H1 (cell line): ENCODE results near the gene C9orf40. TPM values are rescaled to one million over a fixed set of nuclear protein-coding genes. Genes with fewer than 3 reads are reported as not detected.
A peak's percentile ranks its signal among the peaks of the same experiment; 100 is the strongest.

ENCODE experiments used
- ATF3 ChIP-seq: IDR thresholded peaks from 2 replicates; pipeline ENCODE4 v1.6.1; 2011; ENCODE audit warnings: low read depth, mild to moderate bottlenecking, low read length; ENCODE audit not compliant: insufficient read depth
- BACH1 ChIP-seq: IDR thresholded peaks from 2 replicates; pipeline ENCODE4 v1.6.1; 2012; ENCODE audit warnings: low read length, improper control_type of control experiment
- CEBPB ChIP-seq: IDR thresholded peaks from 2 replicates; pipeline ENCODE4 v1.6.1; 2012; ENCODE audit warnings: low read depth, low read length
- CTCF ChIP-seq, 3 experiments: IDR thresholded peaks; 1 replicate in 2 of 3; 2 replicates in 1 of 3; pipeline versions ENCODE4 v1.5.1 to v1.6.1; 2011; ENCODE audit warnings: low read length in 3 of 3, mild to moderate bottlenecking in 3 of 3, inconsistent platforms in 2 of 3, low read depth in 1 of 3, moderate library complexity in 1 of 3; ENCODE audit not compliant: insufficient read depth in 1 of 3; ENCODE audit errors: control extremely low read depth in 1 of 3
- GABPA ChIP-seq: IDR thresholded peaks from 2 replicates; pipeline ENCODE4 v1.6.1; 2011; ENCODE audit warnings: mild to moderate bottlenecking, low read length, moderate library complexity, borderline replicate concordance; ENCODE audit not compliant: insufficient read depth
- HDAC6 ChIP-seq: IDR thresholded peaks from one replicate; pipeline ENCODE4 v1.7.1; 2012; ENCODE audit warnings: low read depth, mild to moderate bottlenecking, inconsistent platforms, low read length, moderate library complexity
- KDM1A ChIP-seq: fragments of 200-600, 300-600 bp; sonication (generic); IDR thresholded peaks from 2 replicates; pipeline ENCODE4 v1.7.1; 2016; ENCODE audit warnings: mild to moderate bottlenecking, low read length, borderline replicate concordance
- KDM5A ChIP-seq: fragments of 200-600 bp; IDR thresholded peaks from 2 replicates; pipeline ENCODE4 v1.7.1; 2012; ENCODE audit warnings: mild to moderate bottlenecking, low read length, inconsistent platforms, mixed read lengths
- MAFK ChIP-seq: IDR thresholded peaks from 2 replicates; pipeline ENCODE4 v1.6.1; 2012; ENCODE audit warnings: low read depth, mild to moderate bottlenecking, improper control_type of control experiment, low read length
- POLR2A ChIP-seq, 2 experiments: IDR thresholded peaks; 1 replicate in 1 of 2; 2 replicates in 1 of 2; pipeline ENCODE4 v1.6.1; 2011; ENCODE audit warnings: low read depth in 2 of 2, low read length in 2 of 2, mild to moderate bottlenecking in 2 of 2; ENCODE audit errors: control extremely low read depth in 1 of 2
- RFX5 ChIP-seq: IDR thresholded peaks from 2 replicates; pipeline ENCODE4 v1.6.1; 2011; ENCODE audit warnings: low read depth, low read length, improper control_type of control experiment, borderline replicate concordance
- RNF2 ChIP-seq: fragments of 200-900, 300-1000 bp; sonication (generic); IDR thresholded peaks from 2 replicates; pipeline ENCODE4 v1.7.1; 2016; ENCODE audit warnings: borderline replicate concordance, low read depth, mild to moderate bottlenecking, antibody characterized with exemption, low read length; ENCODE audit not compliant: poor library complexity, severe bottlenecking; ENCODE audit errors: missing control alignments
- SAP30 ChIP-seq: fragments of 300-600 bp; sonication (generic); IDR thresholded peaks from 2 replicates; pipeline ENCODE4 v1.7.1; 2012; ENCODE audit warnings: low read length, moderate library complexity, mild to moderate bottlenecking, inconsistent platforms; ENCODE audit not compliant: insufficient read depth, insufficient replicate concordance
- SIN3A ChIP-seq, 2 experiments: IDR thresholded peaks in 1 of 2; conservative IDR thresholded peaks in 1 of 2; 2 replicates each; pipeline ENCODE4 v1.6.1; 2011 to 2012; ENCODE audit warnings: low read length in 2 of 2, improper control_type of control experiment in 1 of 2, low read depth in 1 of 2, mild to moderate bottlenecking in 1 of 2
- SIX5 ChIP-seq: IDR thresholded peaks from 2 replicates; pipeline ENCODE4 v1.6.1; 2011; ENCODE audit warnings: mild to moderate bottlenecking, low read depth, low read length
- SP2 ChIP-seq: IDR thresholded peaks from 2 replicates; pipeline ENCODE4 v1.6.1; 2012; ENCODE audit warnings: mild to moderate bottlenecking, low read length, inconsistent platforms
- YY1 ChIP-seq: IDR thresholded peaks from 2 replicates; pipeline ENCODE4 v1.6.1; 2011; ENCODE audit warnings: low read depth, mild to moderate bottlenecking, low read length
- polyA plus RNA-seq, 7 experiments: library from polyadenylated mRNA; depleted of rRNA in 3 of 7; stranded (reverse) in 5 of 7; unstranded in 2 of 7; fragments of >200 nt in 5 of 7; fragments of 200-250 nt in 2 of 7; gene quantifications; 1 replicate in 5 of 7; 2 replicates in 1 of 7; 4 replicates in 1 of 7; pipeline versions ENCODE4 v1.2.1 to v1.2.3, GENCODE V29; 2011 to 2013; ENCODE audit warnings: missing spikeins in 2 of 7, mixed read lengths in 2 of 7
- total RNA-seq: library from RNA; stranded (reverse); fragmentation: NEBNext Ultra II Directional; extraction: Animal tissue kit (Norgen Biotek cat#: 25700); gene quantifications from 2 replicates; pipeline ENCODE4 v1.2.1, GENCODE V29; 2021
- TF ChIP-seq, protein P1 (sequence below): IDR thresholded peaks from 2 replicates; pipeline ENCODE4 v1.6.1; 2012; ENCODE audit warnings: low read length, inconsistent platforms

Gene C9orf40
- total and polyA plus RNA-seq, 2 of the 8 experiments (the other 6 are each of a cell fraction or from before 2014, with no cell fraction given): 3.6 to 11.2 TPM

GRCh38 chr9:74952201-74953151 is at the start of gene C9orf40 (continued):
- TF ChIP-seq BACH1 (no peak), MAFK (no peak), SIX5 (no peak), KDM1A (0 out of 2 replicates have a peak, but pooled peaks have one; percentile 8), CEBPB (no peak), CTCF (IDR thresholded peaks at IDR 0.05; ENCODE audit: control extremely low read depth in 1 of 3, insufficient read depth in 1 of 3, low read depth in 1 of 3, low read length in 3 of 3) (peak; percentile 69 to 90 (median 82)), SIN3A (conservative IDR thresholded peaks at IDR 0.05 in 1 of 2, IDR thresholded peaks at IDR 0.05 in 1 of 2; ENCODE audit: low read depth in 1 of 2, low read length in 2 of 2) (peak; percentile 66 to 89; a peak in 2 of 4 replicates), POLR2A (IDR thresholded peaks at IDR 0.05; ENCODE audit: control extremely low read depth in 1 of 2, low read depth in 2 of 2, low read length in 2 of 2) (peak; percentile 65 to 66; a peak in 2 of 3 replicates), YY1 (0 out of 2 replicates have a peak, but pooled peaks have one; percentile 32), SP2 (no peak), RNF2 (no peak), HDAC6 (no peak), GABPA (peak; percentile 59; the same call in 1 of the 2 replicates), RFX5 (no peak), KDM5A (no peak), SAP30 (no peak), ATF3 (no peak)
- TF ChIP-seq, protein P1, sequence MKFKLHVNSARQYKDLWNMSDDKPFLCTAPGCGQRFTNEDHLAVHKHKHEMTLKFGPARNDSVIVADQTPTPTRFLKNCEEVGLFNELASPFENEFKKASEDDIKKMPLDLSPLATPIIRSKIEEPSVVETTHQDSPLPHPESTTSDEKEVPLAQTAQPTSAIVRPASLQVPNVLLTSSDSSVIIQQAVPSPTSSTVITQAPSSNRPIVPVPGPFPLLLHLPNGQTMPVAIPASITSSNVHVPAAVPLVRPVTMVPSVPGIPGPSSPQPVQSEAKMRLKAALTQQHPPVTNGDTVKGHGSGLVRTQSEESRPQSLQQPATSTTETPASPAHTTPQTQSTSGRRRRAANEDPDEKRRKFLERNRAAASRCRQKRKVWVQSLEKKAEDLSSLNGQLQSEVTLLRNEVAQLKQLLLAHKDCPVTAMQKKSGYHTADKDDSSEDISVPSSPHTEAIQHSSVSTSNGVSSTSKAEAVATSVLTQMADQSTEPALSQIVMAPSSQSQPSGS: no peak
